H9 (cell line): ENCODE measurements around the gene CRHR2. TPM values are rescaled to one million over a fixed set of nuclear protein-coding genes. Genes with fewer than 3 reads are reported as not detected.
A peak's percentile ranks its signal among the peaks of the same experiment; 100 is the strongest.

Experiments
- DNase-seq: peaks from one replicate; pipeline ENCODE4 v3.0.0-alpha.2; 2017
- H2AFZ ChIP-seq: one replicate; pipeline ENCODE4 v1.6.1; 2013; ENCODE audit warnings: mild to moderate bottlenecking, low read length, control low read depth, moderate library complexity
- H2AK5ac ChIP-seq: 2 replicates; pipeline ENCODE4 v1.6.1; 2013; ENCODE audit warnings: low read length, control low read depth, mixed read lengths; ENCODE audit not compliant: insufficient read length
- H2BK120ac ChIP-seq: one replicate; pipeline ENCODE4 v1.6.1; 2013; ENCODE audit warnings: low read depth, mild to moderate bottlenecking, low read length, control low read depth, inconsistent platforms; ENCODE audit not compliant: poor library complexity, severe bottlenecking
- H2BK12ac ChIP-seq: 2 replicates; pipeline ENCODE4 v1.6.1; 2013; ENCODE audit warnings: low read length, control low read depth, mixed read lengths, low read depth; ENCODE audit not compliant: insufficient read length
- H2BK15ac ChIP-seq: 2 replicates; pipeline ENCODE4 v1.6.1; 2013; ENCODE audit warnings: low read depth, low read length, control low read depth
- H2BK20ac ChIP-seq: one replicate; pipeline ENCODE4 v1.6.1; 2013; ENCODE audit warnings: low read depth, mild to moderate bottlenecking, low read length, control low read depth, inconsistent platforms; ENCODE audit not compliant: poor library complexity, severe bottlenecking
- H2BK5ac ChIP-seq: 2 replicates; pipeline ENCODE4 v1.6.1; 2013; ENCODE audit warnings: low read length, control low read depth, mixed read lengths; ENCODE audit not compliant: insufficient read length
- H3K14ac ChIP-seq: 2 replicates; pipeline ENCODE4 v1.6.1; 2013; ENCODE audit warnings: low read length, control low read depth; ENCODE audit not compliant: insufficient read depth
- H3K18ac ChIP-seq: 2 replicates; pipeline ENCODE4 v1.6.1; 2013; ENCODE audit warnings: low read depth, mild to moderate bottlenecking, mixed read lengths, low read length, control low read depth; ENCODE audit not compliant: insufficient read length
- H3K23ac ChIP-seq: 2 replicates; pipeline ENCODE4 v1.6.1; 2013; ENCODE audit warnings: low read length, control low read depth, mixed read lengths, low read depth; ENCODE audit not compliant: insufficient read length
- H3K23me2 ChIP-seq: 2 replicates; pipeline ENCODE4 v1.6.1; 2013; ENCODE audit warnings: low read depth, mild to moderate bottlenecking, mixed read lengths, low read length, control low read depth; ENCODE audit not compliant: insufficient read length, poor library complexity, severe bottlenecking
- H3K27ac ChIP-seq: 2 replicates; pipeline ENCODE4 v1.5.1; 2013; ENCODE audit warnings: low read length, control low read depth, mixed read lengths, low read depth; ENCODE audit not compliant: insufficient read length
- H3K27me3 ChIP-seq: 2 replicates; pipeline ENCODE4 v1.6.1; 2013; ENCODE audit warnings: low read length, control low read depth, inconsistent platforms; ENCODE audit not compliant: insufficient read depth
- H3K4ac ChIP-seq: 2 replicates; pipeline ENCODE4 v1.6.1; 2013; ENCODE audit warnings: low read depth, mild to moderate bottlenecking, control low read depth, inconsistent platforms, low read length, moderate library complexity
- H3K4me1 ChIP-seq: 2 replicates; pipeline ENCODE4 v1.6.1; 2013; ENCODE audit warnings: low read length, control low read depth, inconsistent platforms; ENCODE audit not compliant: insufficient read depth
- H3K4me2 ChIP-seq: 2 replicates; pipeline ENCODE4 v1.6.1; 2013; ENCODE audit warnings: low read length, control low read depth, mixed read lengths; ENCODE audit not compliant: insufficient read length, insufficient read depth
- H3K56ac ChIP-seq: 2 replicates; pipeline ENCODE4 v1.6.1; 2013; ENCODE audit warnings: low read depth, mild to moderate bottlenecking, mixed read lengths, low read length, control low read depth; ENCODE audit not compliant: insufficient read length
- H3K79me1 ChIP-seq: 2 replicates; pipeline ENCODE4 v1.6.1; 2013; ENCODE audit warnings: low read depth, mild to moderate bottlenecking, moderate library complexity, low read length, control low read depth, inconsistent platforms; ENCODE audit not compliant: insufficient read depth, poor library complexity, severe bottlenecking
- H3K79me2 ChIP-seq: 2 replicates; pipeline ENCODE4 v1.6.1; 2013; ENCODE audit warnings: low read length, control low read depth, inconsistent platforms; ENCODE audit not compliant: insufficient read depth
- H3K9ac ChIP-seq: 2 replicates; pipeline ENCODE4 v1.6.1; 2013; ENCODE audit warnings: low read length, control low read depth, mixed read lengths; ENCODE audit not compliant: insufficient read length; ENCODE audit errors: extremely low read depth
- H3K9me3 ChIP-seq: one replicate; pipeline ENCODE4 v1.6.1; 2013; ENCODE audit warnings: low read depth, low read length, inconsistent platforms; ENCODE audit not compliant: control insufficient read depth
- H3T11ph ChIP-seq: one replicate; pipeline ENCODE4 v1.6.1; 2013; ENCODE audit warnings: mild to moderate bottlenecking, low read length, control low read depth, inconsistent platforms
- H4K20me1 ChIP-seq: one replicate; pipeline ENCODE4 v1.6.1; 2013; ENCODE audit not compliant: control insufficient read depth, insufficient read length, insufficient read depth
- H4K5ac ChIP-seq: 2 replicates; pipeline ENCODE4 v1.6.1; 2013; ENCODE audit warnings: low read depth, mild to moderate bottlenecking, mixed read lengths, low read length, control low read depth; ENCODE audit not compliant: insufficient read length
- H4K8ac ChIP-seq: replicated peaks from 2 replicates; pipeline ENCODE4 v1.6.1; 2013; ENCODE audit warnings: low read length, control low read depth, mixed read lengths, low read depth; ENCODE audit not compliant: insufficient read length
- H4K91ac ChIP-seq: 2 replicates; pipeline ENCODE4 v1.6.1; 2013; ENCODE audit warnings: low read depth, mild to moderate bottlenecking, moderate library complexity, mixed read lengths, low read length, control low read depth; ENCODE audit not compliant: insufficient read length
- H3K27ac Mint-ChIP-seq, 3 experiments: 2 replicates in 2 of 3; 3 replicates in 1 of 3; pipeline ENCODE4 v1.8.0; 2020 to 2021; ENCODE audit warnings: mixed read lengths in 3 of 3, mild to moderate bottlenecking in 1 of 3, moderate library complexity in 1 of 3
- H3K27me3 Mint-ChIP-seq: 2 replicates; pipeline ENCODE4 v1.8.0; 2021; ENCODE audit warnings: low read depth, mild to moderate bottlenecking, moderate library complexity, mixed read lengths
- H3K36me3 Mint-ChIP-seq, 3 experiments: 2 replicates in 2 of 3; 3 replicates in 1 of 3; pipeline ENCODE4 v1.8.0; 2020 to 2021; ENCODE audit warnings: low read depth in 3 of 3, mixed read lengths in 3 of 3; ENCODE audit not compliant: insufficient read depth in 1 of 3
- H3K4me1 Mint-ChIP-seq, 2 experiments: 2 replicates each; pipeline ENCODE4 v1.8.0; 2020; ENCODE audit warnings: mixed read lengths in 2 of 2
- H3K4me3 Mint-ChIP-seq, 2 experiments: 2 replicates in 1 of 2; 3 replicates in 1 of 2; pipeline ENCODE4 v1.8.0; 2020 to 2021; ENCODE audit warnings: mild to moderate bottlenecking in 2 of 2, mixed read lengths in 2 of 2, moderate library complexity in 1 of 2
- H3K9me3 Mint-ChIP-seq, 2 experiments: 2 replicates in 1 of 2; 3 replicates in 1 of 2; pipeline ENCODE4 v1.8.0; 2020; ENCODE audit warnings: mild to moderate bottlenecking in 2 of 2, mixed read lengths in 2 of 2, moderate library complexity in 1 of 2
- CTCF ChIP-seq: fragments of 200-600 bp; sonication (generic); conservative IDR thresholded peaks from 3 replicates; pipeline ENCODE4 v1.8.0; 2021; ENCODE audit warnings: antibody characterized with exemption, mild to moderate bottlenecking
- WGBS: extraction: QIAGEN DNeasy Blood & Tissue Kit; methylation state at CpG from one replicate; pipeline ENCODE4 v1.1.7; 2013; ENCODE audit warnings: missing lambda C conversion rate, low lambda C conversion rate, mixed read lengths; ENCODE audit not compliant: insufficient read length; ENCODE audit errors: extremely low coverage; 5-methylcytosine and 5-hydroxymethylcytosine counted together
- total RNA-seq: library from RNA; stranded (reverse); gene quantifications from 2 replicates; pipeline ENCODE4 v1.2.1, GENCODE V29; 2021

Gene CRHR2
- total RNA-seq, 1 experiment from 2014 or later = 0.07 TPM

- H2AFZ ChIP-seq = no peak overlapping the region
- H3K79me2 ChIP-seq = no peaks in the 10 kb centered on the region
- no peaks in the 10 kb centered on the region for H3K9me3 ChIP-seq
- no peak overlapping the region for H3K4ac ChIP-seq
- H2BK5ac ChIP-seq = no peak overlapping the region
- H3T11ph ChIP-seq = no peak overlapping the region
- H4K20me1 ChIP-seq = no peaks in the 10 kb centered on the region
- no peak overlapping the region for H3K4me3 Mint-ChIP-seq
- no peak overlapping the region for H3K4me2 ChIP-seq
- no peaks in the 10 kb centered on the region for H3K27me3 Mint-ChIP-seq
- H4K91ac ChIP-seq = no peak overlapping the region
- no peak overlapping the region for H2BK12ac ChIP-seq
- no peak overlapping the region for H4K8ac ChIP-seq
- peaks cover 8 to 26% (median 23%) of the 10 kb centered on the region in 3 experiments for H3K36me3 Mint-ChIP-seq
- no peak overlapping the region for H2AK5ac ChIP-seq
- H3K4me1 Mint-ChIP-seq = peaks cover 19 to 22% of the 10 kb centered on the region in 2 experiments
- H3K27me3 ChIP-seq = no peaks in the 10 kb centered on the region
- no peaks in the 10 kb centered on the region for H3K23me2 ChIP-seq
- no peak overlapping the region for H4K5ac ChIP-seq
- peaks cover 5% of the 10 kb centered on the region; the same call in 1 of the 2 replicates for H3K4me1 ChIP-seq
- no peak overlapping the region for H3K18ac ChIP-seq
- no peaks in the 10 kb centered on the region for H3K79me1 ChIP-seq
- H3K23ac ChIP-seq = no peak overlapping the region
- H2BK120ac ChIP-seq = no peak overlapping the region
- no peak overlapping the region for H3K27ac Mint-ChIP-seq
- no CpG with 5 or more reads among the region's 15 CpGs for WGBS
- no peak overlapping the region for H3K56ac ChIP-seq
- no peak overlapping the region for H3K9ac ChIP-seq
- H3K9me3 Mint-ChIP-seq = no peaks in the 10 kb centered on the region; a peak in 1 of 5 replicates
- no peak overlapping the region for H3K27ac ChIP-seq
- peak; percentile 17 for DNase-seq
- H2BK20ac ChIP-seq = no peak overlapping the region
- no peak for TF ChIP-seq CTCF
- no peak overlapping the region; the same call in 1 of the 2 replicates for H3K14ac ChIP-seq
- no peak overlapping the region for H2BK15ac ChIP-seq
Measured at GRCh38 chr7:30648744-30649540, 33.3 kb downstream of the CRHR2 start.
